ENCODE data around the gene ZBTB17. TPM values are rescaled to one million over a fixed set of nuclear protein-coding genes. Genes with fewer than 3 reads are reported as not detected.

ZBTB17 gene
- total and polyA plus RNA-seq, 10 of the 15 experiments (the other 5 are each of a cell fraction or from before 2014, with no cell fraction given): 0.87 to 59.4 (median 38.7) TPM

DNA sequence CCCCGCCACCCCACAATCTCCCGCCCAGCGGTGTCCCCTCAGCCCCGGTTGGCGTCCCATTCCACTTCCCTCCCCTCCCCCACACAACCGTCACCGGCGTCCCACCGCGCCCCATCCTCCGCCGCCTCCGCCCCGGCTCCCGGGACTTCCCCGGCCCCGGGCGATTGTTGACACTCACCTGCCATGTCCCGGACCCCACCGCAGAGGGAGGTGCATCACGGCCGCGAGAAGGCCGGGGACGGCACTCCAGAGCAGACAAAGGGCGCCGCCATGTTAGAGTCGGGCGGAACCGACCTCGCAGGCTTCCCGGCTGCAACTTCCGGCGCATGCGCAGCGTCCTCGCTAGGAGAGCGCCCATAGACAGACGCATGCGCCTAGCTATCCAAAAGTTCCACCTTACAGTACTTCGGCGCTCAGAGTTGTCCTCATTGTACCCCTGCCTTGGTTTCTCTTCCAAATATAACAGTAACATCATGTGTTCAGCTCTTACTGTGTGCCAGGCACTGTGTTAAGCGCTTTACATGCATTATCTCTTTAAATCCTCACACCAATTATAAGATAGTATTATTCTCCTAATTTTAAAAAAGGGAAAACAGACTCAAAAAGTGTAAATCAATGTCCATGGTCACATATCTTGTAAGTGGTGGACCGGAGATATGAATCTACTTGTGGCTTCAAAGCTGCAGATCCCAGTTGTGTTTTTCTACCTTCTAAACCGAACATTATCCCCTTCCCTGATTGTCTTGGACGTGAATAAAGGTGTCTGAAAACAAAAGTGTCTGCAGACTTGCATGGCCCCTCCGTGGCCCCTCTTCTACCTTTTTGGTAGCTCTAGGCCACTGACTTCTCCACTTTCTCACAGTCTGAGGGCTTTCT is at the start of gene ZBTB17 (continued):
- TF ChIP-seq, protein P1, sequence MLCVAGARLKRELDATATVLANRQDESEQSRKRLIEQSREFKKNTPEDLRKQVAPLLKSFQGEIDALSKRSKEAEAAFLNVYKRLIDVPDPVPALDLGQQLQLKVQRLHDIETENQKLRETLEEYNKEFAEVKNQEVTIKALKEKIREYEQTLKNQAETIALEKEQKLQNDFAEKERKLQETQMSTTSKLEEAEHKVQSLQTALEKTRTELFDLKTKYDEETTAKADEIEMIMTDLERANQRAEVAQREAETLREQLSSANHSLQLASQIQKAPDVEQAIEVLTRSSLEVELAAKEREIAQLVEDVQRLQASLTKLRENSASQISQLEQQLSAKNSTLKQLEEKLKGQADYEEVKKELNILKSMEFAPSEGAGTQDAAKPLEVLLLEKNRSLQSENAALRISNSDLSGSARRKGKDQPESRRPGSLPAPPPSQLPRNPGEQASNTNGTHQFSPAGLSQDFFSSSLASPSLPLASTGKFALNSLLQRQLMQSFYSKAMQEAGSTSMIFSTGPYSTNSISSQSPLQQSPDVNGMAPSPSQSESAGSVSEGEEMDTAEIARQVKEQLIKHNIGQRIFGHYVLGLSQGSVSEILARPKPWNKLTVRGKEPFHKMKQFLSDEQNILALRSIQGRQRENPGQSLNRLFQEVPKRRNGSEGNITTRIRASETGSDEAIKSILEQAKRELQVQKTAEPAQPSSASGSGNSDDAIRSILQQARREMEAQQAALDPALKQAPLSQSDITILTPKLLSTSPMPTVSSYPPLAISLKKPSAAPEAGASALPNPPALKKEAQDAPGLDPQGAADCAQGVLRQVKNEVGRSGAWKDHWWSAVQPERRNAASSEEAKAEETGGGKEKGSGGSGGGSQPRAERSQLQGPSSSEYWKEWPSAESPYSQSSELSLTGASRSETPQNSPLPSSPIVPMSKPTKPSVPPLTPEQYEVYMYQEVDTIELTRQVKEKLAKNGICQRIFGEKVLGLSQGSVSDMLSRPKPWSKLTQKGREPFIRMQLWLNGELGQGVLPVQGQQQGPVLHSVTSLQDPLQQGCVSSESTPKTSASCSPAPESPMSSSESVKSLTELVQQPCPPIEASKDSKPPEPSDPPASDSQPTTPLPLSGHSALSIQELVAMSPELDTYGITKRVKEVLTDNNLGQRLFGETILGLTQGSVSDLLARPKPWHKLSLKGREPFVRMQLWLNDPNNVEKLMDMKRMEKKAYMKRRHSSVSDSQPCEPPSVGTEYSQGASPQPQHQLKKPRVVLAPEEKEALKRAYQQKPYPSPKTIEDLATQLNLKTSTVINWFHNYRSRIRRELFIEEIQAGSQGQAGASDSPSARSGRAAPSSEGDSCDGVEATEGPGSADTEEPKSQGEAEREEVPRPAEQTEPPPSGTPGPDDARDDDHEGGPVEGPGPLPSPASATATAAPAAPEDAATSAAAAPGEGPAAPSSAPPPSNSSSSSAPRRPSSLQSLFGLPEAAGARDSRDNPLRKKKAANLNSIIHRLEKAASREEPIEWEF (IDR thresholded peaks at IDR 0.05; ENCODE audit: insufficient replicate concordance, low read depth, low read length): no peak
- TF ChIP-seq TAF1 (IDR thresholded peaks at IDR 0.05; ENCODE audit: borderline replicate concordance, low read depth, low read length) (peak; percentile 71; the same call in 1 of the 2 replicates), IRF5 (IDR thresholded peaks at IDR 0.05; ENCODE audit: borderline replicate concordance) (no peak), RELA (IDR thresholded peaks at IDR 0.05; ENCODE audit: borderline replicate concordance, partially characterized antibody) (peak; percentile 35), KLF5 (IDR thresholded peaks at IDR 0.05; ENCODE audit: partially characterized antibody) (no peak), JUNB (IDR thresholded peaks at IDR 0.05) (no peak), NFYA (IDR thresholded peaks at IDR 0.05; ENCODE audit: borderline replicate concordance, low read depth, low read length) (no peak), STAT1 (conservative IDR thresholded peaks at IDR 0.05) (peak; percentile 40; the same call in 1 of the 2 replicates), HDAC2 (IDR thresholded peaks at IDR 0.05) (0 out of 2 replicates have a peak, but pooled peaks have one; percentile 61)
